ENCODE measurements around the gene MEX3C.
A peak's percentile ranks its signal among the peaks of the same experiment; 100 is the strongest.

The MEX3C gene

DNA sequence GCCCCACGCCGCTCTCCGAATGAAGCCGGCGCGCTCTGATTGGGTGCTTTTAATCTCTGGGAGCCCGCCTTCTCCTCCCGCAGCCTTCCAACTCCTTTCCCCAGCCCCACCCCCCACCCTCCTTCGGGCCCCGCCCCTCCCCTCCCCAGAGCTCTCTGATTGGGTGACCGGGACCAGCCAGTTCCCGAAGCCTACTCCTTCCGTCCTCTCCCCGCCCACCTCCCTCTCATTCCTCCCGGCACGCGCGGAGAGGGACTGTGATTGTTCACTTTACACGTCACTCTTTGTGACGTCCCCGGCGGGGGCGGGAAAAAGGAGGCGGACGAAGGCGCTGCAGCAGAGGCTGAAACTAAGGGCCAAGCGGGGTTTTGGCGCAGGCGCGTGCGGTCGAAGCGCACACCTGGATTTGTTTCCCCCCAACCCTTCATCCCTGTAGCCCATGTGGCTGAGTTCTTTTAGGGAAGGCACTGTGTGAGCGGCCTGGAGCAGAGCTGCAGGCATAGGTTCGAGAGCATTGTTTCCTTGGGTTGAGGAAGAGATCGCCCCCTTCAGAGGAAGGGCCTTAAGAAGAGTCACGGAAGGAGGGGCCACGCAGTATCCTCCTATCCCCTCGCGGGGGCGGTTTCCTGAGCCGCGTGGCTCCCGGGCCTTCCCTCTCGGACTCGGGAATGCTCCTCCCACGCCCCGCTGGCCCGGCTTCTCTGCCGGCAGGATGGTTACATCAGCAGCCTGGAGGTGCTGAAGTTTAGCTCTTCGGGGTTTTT is at the start of gene MEX3C:
TSS of gene MEX3C (minus strand) at position 21 of the 764 bp plus-strand sequence. CDS start 361 bp downstream, outside the sequence.
- peak within 1 kb of the TSS; percentile 80 for H3K4me3 ChIP-seq (ENCODE audit: low read depth, low read length)
- peak; percentile 98 for DNase-seq (ENCODE audit: low read depth)
- peak; percentile 42 for TF ChIP-seq POLR2A (IDR thresholded peaks at IDR 0.05; ENCODE audit: extremely low read depth, insufficient read length)
- TF ChIP-seq, protein P1, sequence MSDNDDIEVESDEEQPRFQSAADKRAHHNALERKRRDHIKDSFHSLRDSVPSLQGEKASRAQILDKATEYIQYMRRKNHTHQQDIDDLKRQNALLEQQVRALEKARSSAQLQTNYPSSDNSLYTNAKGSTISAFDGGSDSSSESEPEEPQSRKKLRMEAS (IDR thresholded peaks at IDR 0.05; ENCODE audit: low read depth, low read length), result peak; percentile 41
- TF ChIP-seq, protein P2, sequence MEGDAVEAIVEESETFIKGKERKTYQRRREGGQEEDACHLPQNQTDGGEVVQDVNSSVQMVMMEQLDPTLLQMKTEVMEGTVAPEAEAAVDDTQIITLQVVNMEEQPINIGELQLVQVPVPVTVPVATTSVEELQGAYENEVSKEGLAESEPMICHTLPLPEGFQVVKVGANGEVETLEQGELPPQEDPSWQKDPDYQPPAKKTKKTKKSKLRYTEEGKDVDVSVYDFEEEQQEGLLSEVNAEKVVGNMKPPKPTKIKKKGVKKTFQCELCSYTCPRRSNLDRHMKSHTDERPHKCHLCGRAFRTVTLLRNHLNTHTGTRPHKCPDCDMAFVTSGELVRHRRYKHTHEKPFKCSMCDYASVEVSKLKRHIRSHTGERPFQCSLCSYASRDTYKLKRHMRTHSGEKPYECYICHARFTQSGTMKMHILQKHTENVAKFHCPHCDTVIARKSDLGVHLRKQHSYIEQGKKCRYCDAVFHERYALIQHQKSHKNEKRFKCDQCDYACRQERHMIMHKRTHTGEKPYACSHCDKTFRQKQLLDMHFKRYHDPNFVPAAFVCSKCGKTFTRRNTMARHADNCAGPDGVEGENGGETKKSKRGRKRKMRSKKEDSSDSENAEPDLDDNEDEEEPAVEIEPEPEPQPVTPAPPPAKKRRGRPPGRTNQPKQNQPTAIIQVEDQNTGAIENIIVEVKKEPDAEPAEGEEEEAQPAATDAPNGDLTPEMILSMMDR (IDR thresholded peaks at IDR 0.05; ENCODE audit: low read depth, low read length), result peak; percentile 3
- TF ChIP-seq MYC (IDR thresholded peaks at IDR 0.05; ENCODE audit: low read depth, low read length), result peak; percentile 29; the same call in 1 of the 2 replicates

DNA sequence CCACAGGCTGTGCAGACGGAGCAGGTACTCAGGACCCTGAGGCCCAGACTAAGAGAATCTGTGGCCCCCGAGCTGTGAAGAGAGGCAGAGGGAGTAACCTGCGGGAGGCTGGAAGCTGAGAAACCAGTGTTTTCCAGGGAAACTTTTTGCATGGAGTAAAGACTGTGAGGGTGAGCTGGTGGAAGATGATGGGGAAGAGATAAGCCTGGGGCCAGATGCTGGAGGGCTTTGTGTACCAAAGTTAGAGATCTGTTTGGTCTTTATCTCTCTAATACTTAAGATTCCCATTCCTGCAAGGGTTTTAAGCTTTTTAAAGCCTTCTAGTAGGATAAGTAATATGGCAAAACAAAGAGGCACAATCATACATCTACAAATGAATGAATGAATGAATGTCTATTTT is 43.7 kb upstream of the MEX3C start:
- no peak overlapping the region for H3K4me3 ChIP-seq (ENCODE audit: low read depth, low read length)
- no peak for DNase-seq (ENCODE audit: low read depth)
- no peak for TF ChIP-seq POLR2A (IDR thresholded peaks at IDR 0.05; ENCODE audit: extremely low read depth, insufficient read length)
- TF ChIP-seq, protein P1 (IDR thresholded peaks at IDR 0.05; ENCODE audit: low read depth, low read length), result no peak

DNA sequence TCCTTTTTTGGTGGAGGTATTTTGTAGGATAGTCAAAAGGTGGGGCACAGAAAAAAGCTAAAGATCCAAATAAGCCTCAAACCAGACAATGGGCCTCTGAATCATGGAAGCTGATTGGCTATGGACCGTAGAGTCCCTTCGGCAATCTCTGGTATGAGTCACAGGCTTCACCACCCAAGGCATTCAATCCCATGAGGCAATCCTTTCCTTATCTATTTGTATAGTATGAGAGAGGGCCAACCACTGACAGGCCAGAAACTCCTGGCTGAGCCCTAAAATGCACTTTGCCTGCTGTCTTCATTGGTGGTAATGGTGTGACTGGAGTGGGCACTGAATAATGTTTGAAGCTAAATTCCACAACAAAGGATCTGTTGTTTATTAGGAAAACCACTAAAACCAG is 38.7 kb upstream of the MEX3C start:
- H3K4me3 ChIP-seq (ENCODE audit: low read depth, low read length), result no peak overlapping the region
- TF ChIP-seq, protein P2 (IDR thresholded peaks at IDR 0.05; ENCODE audit: low read depth, low read length), result no peak
- TF ChIP-seq POLR2A (IDR thresholded peaks at IDR 0.05; ENCODE audit: extremely low read depth, insufficient read length) (no peak), MYC (IDR thresholded peaks at IDR 0.05; ENCODE audit: low read depth, low read length) (no peak)
- TF ChIP-seq, protein P1 (IDR thresholded peaks at IDR 0.05; ENCODE audit: low read depth, low read length), result no peak
- DNase-seq (ENCODE audit: low read depth), result peak; percentile 90

DNA sequence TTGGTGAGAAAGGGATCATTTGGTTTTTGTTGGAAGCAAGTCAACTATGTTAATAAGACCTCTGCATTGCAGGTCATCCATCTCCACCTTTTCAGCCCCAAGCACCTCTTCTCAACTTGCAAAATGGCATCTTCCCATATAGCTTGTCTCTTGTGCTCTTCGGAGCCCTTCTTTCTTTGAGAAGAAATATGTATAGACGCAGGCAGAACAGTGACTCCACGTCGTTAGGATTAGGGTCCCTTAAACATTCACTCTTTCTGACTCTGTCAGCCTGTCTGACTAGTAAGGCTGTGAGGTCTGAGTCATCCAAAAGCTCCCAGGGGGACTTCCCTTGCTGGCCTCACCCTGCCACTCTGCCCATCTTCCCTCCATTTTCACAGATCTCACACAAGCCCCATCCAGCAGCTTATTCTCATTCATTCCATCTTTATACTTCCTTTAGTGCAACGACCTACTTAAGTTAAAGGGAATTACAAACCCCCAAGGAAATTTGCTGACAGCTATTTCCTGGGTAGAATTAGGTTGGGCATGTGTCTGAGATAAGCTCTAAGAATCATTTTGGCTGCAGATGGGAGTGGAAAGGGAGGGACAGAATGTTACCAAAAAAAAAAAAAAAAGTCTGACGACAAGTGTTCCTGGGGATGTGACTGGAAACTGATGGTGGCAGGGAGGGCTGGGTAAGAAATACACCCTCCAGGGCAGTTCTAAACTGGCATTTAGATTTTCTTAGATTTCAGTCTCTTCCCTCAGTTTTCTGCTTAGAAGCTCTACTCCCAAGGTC is 37.7 kb upstream of the MEX3C start:
- peak; percentile 89 for DNase-seq (ENCODE audit: low read depth)
- TF ChIP-seq, protein P1 (IDR thresholded peaks at IDR 0.05; ENCODE audit: low read depth, low read length), result no peak
- no peak for TF ChIP-seq POLR2A (IDR thresholded peaks at IDR 0.05; ENCODE audit: extremely low read depth, insufficient read length)
- no peak for TF ChIP-seq MYC (IDR thresholded peaks at IDR 0.05; ENCODE audit: low read depth, low read length)
- TF ChIP-seq, protein P2 (IDR thresholded peaks at IDR 0.05; ENCODE audit: low read depth, low read length), result no peak
- no peak overlapping the region for H3K4me3 ChIP-seq (ENCODE audit: low read depth, low read length)

DNA sequence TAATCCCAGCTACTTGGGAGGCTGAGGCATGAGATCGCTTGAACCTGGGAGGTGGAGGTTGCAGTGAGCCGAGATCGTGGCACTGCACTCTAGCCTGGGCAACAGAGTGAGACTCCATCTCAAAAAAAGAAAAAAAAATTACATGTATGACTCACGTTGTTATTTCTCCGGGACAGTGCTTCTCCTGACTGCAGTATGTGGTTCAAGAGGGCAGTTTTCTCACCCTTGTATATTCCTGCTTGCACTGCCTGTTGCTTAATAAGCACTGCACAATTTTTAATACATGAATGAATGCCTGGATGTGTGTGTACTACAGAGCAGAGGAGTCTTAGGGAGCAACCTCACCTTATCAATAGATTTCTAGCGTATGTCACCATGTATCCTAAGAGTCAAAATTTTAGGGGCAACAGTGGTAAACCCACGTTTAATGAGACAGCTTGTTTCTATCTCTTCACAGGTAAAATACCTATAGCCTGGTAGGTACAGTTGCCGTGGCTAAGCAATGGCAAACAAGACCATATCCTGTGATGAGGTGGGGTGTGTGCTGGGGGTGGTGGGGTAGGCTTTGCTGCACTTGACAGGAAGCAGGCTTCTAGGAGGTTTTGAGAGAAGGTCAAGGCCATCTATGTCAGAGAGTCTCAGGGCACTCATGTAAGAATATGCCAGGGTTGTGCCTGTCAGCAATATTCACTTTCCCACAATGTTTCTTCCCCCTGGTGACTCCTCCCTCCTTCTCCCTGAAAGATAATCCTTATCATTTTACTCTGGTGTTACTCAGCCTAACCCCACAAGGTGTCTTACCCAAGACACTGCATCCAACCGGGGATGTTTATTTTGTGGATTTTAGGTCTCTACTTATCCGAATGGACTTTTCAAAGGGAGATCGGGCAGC is 36.9 kb upstream of the MEX3C start:
- TF ChIP-seq POLR2A (IDR thresholded peaks at IDR 0.05; ENCODE audit: extremely low read depth, insufficient read length), result no peak
- TF ChIP-seq, protein P1 (IDR thresholded peaks at IDR 0.05; ENCODE audit: low read depth, low read length), result no peak
- TF ChIP-seq, protein P2 (IDR thresholded peaks at IDR 0.05; ENCODE audit: low read depth, low read length), result no peak
- TF ChIP-seq MYC (IDR thresholded peaks at IDR 0.05; ENCODE audit: low read depth, low read length), result no peak
- H3K4me3 ChIP-seq (ENCODE audit: low read depth, low read length), result no peak overlapping the region
- DNase-seq (ENCODE audit: low read depth), result peak; percentile 28
